Measurements from ENCODE around the gene CHRNA5.
A peak's percentile ranks its signal among the peaks of the same experiment; 100 is the strongest.
"Not testable (repeated sequence)": the region's sequence is repeated elsewhere in the genome, so short reads cannot be mapped to it uniquely, and the experiment has no call there.

CHRNA5 gene

DNA sequence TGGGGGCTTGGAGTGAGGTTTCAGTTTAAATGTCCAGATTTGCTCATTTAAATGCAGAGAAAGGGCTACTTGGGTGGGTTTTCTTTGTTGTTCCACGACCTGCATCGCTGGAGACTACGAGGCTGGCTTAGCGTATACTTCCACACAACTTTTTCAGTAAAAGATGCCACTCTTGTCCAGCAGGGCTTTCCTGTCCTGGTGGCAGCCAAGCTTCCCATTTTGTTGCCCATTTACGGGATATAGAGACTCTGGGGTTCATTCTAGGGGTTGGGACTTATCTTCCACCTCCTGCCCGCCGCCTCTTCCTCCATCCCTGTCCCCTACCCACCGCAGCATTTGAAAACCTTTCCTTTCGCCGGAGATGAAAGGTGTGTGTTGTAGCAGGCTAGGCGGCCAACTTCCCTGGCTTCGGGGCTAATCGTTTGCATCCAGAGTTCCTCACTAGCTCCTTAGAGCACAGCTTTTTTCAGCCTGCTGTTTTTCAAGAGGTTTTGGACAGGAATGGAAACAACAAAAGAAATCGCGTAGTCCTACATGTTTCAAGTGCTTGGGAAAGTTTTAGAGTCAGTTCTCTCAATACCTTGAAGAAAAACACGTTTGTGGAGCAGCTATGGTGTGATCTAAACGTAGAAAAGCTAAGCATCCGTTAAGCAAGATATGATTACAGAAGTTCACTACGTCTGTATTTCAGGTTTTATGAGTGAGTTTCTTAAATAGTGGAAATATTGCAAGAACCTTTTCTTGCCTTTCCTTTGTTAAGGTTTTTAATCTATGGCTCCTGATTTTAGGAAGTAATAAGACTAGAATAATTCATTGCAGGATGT, 843 bp downstream of the CHRNA5 start:
- DNase-seq = no peak

GRCh38 chr15:78567531-78567930, 2.2 kb downstream of the CHRNA5 start:
- DNase-seq = no peak

DNA sequence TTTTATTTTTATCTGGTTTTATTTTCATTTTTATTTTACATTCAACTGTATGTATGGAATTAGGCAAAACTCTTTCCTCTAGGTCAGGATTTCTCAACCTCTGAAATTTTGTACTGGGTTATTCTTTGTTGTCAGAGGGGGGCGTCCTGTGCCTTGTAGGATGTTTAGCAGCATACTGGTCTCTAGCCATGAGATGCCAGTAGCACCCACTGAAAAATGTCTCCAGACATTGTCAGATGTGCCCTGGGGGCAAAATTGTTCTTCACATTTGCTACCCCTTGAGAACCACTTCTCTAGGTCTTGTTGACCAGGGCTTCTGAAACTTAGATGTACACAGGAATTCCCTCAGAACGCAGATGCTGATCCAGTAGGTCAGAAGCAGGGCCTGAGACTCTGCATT, 5.4 kb downstream of the CHRNA5 start:
- no peak for DNase-seq

- DNase-seq = no peak
Observed at GRCh38 chr15:78571382-78571781, 6.1 kb downstream of the CHRNA5 start.

GRCh38 chr15:78573416-78573815, 8.1 kb downstream of the CHRNA5 start:
- DNase-seq = no peak

- DNase-seq = no peak
Observed at GRCh38 chr15:78574944-78575343, 9.6 kb downstream of the CHRNA5 start.

GRCh38 chr15:78597583-78597982, 32.3 kb downstream of the CHRNA5 start:
- no peak for DNase-seq

GRCh38 chr15:78598348-78598747, 33.0 kb downstream of the CHRNA5 start:
- DNase-seq = no peak

DNA sequence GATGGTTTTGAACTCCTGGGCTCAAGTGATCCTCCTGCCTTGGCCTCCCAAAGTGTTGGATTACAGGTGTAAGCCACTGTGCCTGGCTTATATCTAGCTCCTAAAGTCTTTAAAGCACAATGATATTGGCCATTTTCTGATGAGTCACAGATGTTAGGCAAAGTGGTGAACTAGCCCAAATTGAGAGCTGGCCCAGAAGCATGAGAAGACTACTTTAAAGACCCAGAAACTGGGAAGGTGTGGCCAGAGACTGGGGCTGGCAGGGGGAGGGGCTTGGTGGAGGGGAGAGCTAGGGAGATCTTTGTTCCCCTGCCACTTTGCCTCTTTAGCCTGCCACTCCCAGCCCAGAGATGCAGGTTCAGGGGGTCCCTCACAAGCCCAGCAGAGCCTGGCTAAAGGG, 33.9 kb downstream of the CHRNA5 start:
- DNase-seq = no peak

DNA sequence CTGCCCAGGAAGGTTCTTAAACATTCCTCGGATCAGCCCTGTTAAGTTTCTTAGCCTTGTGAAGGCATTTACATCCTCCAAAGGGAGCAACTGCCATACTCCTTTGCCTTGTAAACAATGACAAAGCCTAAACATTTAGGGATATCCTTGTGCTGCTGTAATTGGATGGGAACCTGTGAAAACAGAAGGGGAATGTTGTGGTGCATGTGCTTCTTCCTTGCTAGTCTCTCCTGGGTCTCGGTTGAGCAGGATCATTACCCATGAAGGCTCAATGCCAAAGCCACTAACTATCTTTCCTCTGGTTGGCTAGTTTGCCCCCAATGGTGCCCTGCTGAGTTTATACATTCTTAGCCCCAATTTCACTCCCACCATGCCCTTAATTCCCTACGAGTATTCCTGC, 38.1 kb downstream of the CHRNA5 start:
- DNase-seq = no peak

GRCh38 chr15:78604420-78604819, 39.1 kb downstream of the CHRNA5 start:
- no peak for DNase-seq

- DNase-seq = no peak
Observed at GRCh38 chr15:78605201-78605600, 39.9 kb downstream of the CHRNA5 start.

- DNase-seq = no peak
Observed at GRCh38 chr15:78605680-78606079, 40.4 kb downstream of the CHRNA5 start.

DNA sequence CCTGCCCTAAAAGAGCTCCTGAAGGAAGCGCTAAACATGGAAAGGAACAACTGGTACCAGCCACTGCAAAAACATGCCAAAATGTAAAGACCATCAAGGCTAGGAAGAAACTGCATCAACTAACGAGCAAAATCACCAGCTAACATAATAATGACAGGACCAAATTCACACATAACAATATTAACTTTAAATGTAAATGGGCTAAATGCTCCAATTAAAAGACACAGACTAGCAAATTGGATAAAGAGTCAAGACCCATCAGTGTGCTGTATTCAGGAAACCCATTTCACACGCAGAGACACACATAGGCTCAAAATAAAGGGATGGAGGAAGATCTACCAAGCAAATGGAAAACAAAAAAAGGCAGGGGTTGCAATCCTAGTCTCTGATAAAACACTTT, 44.2 kb downstream of the CHRNA5 start:
- not testable (repeated sequence) for DNase-seq

- DNase-seq = no peak
Observed at GRCh38 chr15:78614021-78614420, 48.7 kb downstream of the CHRNA5 start.

DNA sequence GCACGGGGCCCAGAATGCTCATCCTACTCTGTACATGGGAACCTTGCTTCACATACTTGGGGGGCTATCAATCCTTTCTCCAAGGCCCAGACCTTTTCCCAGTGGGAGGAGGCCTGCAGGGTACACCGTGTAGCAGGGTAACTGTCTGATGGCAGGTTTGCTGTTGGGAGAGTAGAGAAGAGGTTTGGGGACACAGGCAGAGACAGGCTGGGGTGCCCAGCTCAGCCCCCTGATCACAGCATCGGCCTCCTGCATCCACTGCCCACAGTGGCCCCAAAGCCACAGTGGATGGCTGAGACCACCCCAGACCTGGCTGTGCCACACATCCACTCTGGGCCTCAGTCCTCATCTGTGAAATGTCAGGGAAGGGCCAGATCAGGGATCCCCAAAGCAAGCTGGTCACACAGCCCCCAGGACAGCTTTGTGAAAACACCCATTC, 49.9 kb downstream of the CHRNA5 start:
- DNase-seq = no peak

DNA sequence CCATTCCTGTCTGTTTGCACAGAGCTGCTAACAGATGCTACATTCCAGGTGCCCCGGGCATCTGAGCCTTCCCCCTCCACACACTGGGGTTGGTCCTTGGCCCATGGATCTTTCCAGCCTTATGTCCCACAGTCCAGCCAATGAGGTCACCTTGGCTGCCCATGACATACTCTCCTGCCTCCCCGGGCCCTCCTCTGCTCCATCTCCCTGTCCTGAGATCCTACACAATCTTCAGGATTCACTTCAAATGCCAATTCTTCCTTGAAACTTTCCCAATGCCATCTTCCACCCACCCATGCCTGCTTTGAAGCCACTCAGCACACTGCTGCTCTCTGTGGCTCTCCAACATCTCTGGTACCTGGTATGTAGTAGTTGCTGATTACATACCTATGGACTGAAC, 51.2 kb downstream of the CHRNA5 start:
- DNase-seq = no peak

DNA sequence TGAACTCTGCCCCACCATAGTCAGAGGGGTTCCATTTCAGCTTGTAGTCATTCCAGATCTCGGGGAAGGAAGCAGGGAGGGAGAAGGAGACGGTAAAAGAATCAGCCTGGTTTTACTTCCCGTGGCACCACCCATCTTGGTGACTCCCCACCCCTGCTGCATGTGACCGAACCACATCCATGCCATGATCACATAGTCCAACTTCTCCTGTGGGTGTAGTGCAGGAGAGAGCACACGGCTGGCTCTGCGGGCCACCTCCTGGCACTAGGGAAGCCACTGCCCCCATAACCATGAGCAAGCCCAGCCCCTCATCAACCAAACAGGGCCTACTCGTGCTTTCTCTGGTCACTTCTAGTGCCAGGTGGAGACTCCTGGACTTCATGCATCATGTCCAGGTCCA, 51.8 kb downstream of the CHRNA5 start:
- no peak for DNase-seq

DNA sequence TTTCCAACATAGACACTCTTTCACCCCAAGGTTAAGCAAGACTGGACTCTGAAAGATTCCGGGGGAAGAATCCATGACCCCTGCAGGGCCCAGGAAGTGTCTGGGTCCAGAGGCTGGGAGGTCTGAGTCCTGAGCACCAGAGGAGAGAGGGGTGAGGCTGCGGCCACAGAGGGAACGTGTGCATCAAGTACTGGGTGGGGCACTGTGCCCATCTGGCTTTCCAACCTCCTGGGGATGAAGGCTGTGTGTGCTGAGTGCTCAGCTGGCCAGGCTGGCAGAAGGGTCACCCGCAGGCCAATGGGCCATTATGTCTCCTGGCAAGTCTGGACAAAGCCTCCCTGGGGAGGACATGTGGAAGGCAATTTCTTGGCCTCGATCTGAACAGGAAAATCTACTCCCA, 52.2 kb downstream of the CHRNA5 start:
- DNase-seq = no peak

DNA sequence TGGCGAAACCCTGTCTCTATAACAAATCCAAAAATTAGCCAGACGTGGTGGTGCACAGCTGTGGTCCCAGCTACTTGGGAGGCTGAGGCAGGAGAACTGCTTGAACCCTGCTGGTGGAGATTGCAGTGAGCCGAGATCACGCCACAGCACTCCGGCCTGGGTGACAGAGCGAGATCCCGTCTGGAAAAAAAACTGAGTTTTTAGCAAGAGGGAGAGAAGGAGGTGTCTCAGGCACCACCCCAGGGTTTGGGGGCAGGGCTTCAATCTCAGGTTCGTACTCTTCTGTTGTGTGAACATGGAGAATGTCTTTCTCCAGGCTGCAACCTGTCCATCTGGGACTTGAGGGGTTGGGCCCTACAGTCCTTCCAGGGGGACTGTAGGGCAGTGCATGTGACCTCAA, 52.7 kb downstream of the CHRNA5 start:
- no peak for DNase-seq

DNA sequence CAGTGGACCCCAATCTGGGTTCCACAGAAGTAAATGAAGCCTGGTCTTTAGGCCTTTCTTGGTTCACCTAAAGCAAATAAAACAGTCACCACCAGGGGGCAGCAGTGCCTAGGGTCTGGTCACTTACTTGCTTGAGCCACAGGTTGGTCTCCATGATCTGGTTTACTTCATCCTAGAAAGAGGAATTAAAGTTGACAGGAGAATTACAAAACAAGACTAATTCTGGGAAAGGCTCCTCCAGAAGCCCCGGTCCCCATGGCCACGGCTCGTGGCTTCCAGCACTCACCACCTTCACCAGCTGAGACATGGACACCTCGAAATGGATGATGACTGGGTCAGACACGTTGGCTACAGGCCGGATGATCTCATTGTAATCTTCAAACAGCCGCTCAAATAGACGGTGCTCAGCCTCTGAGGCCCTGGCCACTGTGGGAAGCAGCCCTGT, 53.2 kb downstream of the CHRNA5 start:
- DNase-seq = peak; percentile 77

GRCh38 chr15:78619022-78619950, 54.0 kb downstream of the CHRNA5 start:
- no peak for DNase-seq

DNA sequence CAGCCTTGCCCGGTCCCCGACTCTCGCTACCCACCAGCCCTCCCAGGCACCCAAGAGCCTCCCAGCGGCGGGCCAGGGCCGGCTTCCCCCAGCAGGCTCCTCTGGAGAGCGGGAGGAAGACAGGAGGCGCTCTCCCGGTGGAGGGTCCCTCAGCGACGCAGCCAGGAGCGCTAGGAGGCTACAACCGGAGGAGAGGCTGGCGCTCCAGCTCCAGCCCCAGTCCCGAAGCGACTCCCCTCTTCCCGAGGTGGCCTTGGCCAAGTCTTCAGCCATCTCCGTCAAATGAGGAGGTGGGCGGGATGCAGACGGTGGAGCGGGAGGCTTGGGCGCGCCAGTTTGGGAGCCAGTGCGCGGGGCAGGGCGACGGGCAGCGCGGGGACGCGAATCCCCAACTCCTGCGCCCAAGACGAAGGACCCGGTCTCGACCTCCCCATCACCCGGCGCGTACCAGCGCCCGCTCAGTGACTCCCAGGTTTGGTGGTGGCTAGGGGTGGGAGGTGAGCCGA, 54.8 kb downstream of the CHRNA5 start:
- no peak for DNase-seq
